Measurements from ENCODE around the gene NCOA7.
"Not testable (repeated sequence)": the region's sequence is repeated elsewhere in the genome, so short reads cannot be mapped to it uniquely, and the experiment has no call there.

NCOA7 gene

DNA sequence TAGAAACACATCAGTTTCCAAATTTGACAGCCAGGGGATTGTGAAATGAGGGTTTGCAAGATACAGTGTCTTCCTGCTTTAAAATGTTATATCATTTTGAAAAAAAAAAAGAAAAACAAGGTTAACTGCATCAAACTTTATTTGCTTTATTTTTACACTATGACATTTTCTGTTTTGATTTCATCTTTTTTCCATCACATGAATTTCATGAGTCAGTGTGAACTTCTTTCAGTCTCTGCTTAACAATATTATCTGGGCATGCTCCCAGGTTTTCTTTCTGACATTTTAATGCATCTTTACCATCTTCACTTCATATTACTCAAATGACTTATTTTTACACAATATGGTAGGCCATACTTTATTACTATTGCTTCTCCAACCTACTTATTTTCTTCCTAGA is 1.9 kb downstream of the NCOA7 start:
- no peak for DNase-seq (ENCODE audit: low read depth in 2 of 2)

DNA sequence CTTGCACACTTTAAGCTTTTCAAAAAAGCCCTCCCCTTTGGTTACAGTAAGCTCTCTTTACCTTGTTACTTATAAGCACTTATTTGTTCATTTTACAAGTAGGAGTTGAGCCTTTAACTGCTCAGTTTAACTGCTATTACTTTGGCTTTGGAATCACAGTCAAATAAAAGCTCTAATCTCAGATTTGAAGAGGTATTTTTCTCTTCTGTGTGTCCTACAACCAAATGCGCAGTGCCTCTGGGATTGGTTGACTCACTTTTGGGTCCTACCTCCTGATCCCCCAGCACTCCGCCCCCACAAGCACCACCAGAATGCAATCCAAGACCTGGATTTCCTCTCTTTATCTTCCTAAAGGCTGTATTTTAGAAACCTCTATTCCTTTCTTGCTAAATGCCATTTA is 2.5 kb downstream of the NCOA7 start:
- no peak for DNase-seq (ENCODE audit: low read depth in 2 of 2)

DNA sequence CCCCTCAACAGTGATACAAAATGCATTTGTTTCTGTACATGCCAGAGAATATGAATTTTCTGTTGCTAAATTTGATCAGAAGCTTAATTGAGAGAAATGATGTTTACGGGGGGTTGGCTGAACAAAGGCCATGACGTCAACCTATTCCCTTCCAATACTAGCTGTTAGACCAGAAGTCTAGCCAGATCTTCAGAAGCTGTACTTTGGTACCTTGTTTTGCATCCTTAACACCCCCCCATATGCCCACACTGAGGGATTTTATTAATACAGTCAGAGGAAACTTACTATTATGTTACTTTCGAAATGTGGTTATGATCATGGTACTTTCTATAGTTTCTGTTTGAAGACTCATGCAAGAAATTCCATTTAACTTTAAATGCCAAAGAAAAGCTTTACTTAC is 3.1 kb downstream of the NCOA7 start:
- DNase-seq (ENCODE audit: low read depth in 2 of 2), result no peak

GRCh38 chr6:125794342-125795137 is 3.8 kb downstream of the NCOA7 start:
- DNase-seq (ENCODE audit: low read depth in 2 of 2), result peak in 1 of 2 experiments; percentile 31

DNA sequence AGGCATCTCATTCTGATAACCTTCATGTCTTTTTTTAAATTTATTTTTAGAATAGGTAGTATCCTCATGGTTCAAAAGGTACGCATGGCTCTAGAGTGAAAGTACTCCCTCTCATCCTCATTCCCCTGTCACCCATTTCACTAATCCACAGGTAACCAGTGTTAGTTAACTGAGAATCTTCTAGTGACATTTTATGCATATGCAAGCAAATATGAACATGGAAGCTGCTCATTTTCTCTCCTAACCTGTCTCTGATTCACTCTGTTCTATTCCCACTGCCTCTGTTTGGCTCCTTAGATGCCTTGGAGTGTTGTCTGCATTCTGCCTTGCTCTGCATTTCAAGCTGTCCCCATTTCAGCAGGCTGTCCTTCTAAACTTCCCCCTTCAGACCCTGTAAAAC is 4.5 kb downstream of the NCOA7 start:
- DNase-seq (ENCODE audit: low read depth in 2 of 2), result no peak

- DNase-seq (ENCODE audit: low read depth in 2 of 2), result no peak
Measured at GRCh38 chr6:125797120-125797885, 6.5 kb downstream of the NCOA7 start.

GRCh38 chr6:125797886-125798444 is 7.2 kb downstream of the NCOA7 start:
- DNase-seq (ENCODE audit: low read depth in 2 of 2), result no peak

GRCh38 chr6:125798734-125799508 is 8.2 kb downstream of the NCOA7 start:
- no peak for DNase-seq (ENCODE audit: low read depth in 2 of 2)

- no peak for DNase-seq (ENCODE audit: low read depth in 2 of 2)
Measured at GRCh38 chr6:125802383-125802782, 11.6 kb downstream of the NCOA7 start.

DNA sequence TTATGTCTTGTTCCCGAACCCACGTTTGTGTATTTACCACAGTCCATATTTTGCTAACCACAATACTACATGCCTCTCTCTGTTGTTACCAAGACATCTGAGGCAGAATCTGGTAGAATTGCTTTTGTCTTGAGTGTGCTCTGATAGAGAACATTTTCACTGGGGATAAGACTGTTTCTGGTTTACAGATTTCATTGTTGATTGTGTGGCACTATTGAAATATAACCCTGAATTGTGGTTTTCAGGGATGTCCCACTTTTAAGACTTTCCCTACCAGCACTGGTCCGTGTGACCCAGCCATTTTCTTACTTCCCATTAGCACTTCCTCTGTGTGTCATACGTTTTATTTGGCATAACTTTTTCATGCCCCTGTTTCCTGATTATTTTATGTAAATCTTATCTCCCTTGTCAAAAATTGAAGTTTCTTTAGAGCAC is 12.2 kb downstream of the NCOA7 start:
- no peak for DNase-seq (ENCODE audit: low read depth in 2 of 2)

DNA sequence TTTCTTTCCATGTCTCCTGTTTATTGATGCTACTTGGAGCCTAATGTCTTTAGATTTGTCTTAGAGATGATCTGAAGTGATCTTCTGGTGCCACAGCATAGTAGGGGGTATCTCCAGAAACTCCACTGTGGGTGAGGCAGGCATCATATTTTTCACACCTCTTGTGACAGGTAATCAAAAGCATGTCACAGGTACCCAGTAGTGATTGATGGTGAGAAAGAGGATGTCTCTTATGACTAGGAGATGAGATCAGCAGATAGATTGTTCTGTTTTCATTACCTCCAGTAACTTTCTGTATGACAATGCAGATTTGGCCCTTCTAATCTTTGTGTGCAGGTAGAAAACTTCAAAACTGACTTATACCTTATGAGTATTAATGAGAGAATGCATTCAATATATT is 13.5 kb downstream of the NCOA7 start:
- DNase-seq (ENCODE audit: low read depth in 2 of 2), result no peak

GRCh38 chr6:125804866-125805425 is 14.2 kb downstream of the NCOA7 start:
- not testable (repeated sequence) for DNase-seq (ENCODE audit: low read depth in 2 of 2)

DNA sequence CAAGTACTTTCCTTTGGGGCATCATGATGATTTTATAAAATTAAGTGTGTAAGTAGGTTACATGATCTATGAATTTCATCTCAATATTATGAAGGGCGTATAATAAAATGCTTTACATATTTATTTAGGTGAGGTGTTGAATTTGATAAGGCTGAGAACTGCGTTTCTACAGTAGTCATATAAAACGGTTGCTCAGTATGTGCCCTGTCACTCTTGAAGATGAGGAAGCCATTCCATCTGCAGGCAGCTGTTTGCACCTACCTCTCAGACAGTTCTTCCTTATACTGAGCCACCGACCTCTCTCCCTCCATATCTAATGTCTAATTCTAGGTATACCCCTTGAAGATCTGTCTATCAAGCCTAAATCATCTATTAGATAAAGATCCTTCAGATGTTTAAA is 16.1 kb downstream of the NCOA7 start:
- DNase-seq (ENCODE audit: low read depth in 2 of 2), result no peak

- DNase-seq (ENCODE audit: low read depth in 2 of 2), result no peak
Measured at GRCh38 chr6:125807293-125807692, 16.5 kb downstream of the NCOA7 start.

DNA sequence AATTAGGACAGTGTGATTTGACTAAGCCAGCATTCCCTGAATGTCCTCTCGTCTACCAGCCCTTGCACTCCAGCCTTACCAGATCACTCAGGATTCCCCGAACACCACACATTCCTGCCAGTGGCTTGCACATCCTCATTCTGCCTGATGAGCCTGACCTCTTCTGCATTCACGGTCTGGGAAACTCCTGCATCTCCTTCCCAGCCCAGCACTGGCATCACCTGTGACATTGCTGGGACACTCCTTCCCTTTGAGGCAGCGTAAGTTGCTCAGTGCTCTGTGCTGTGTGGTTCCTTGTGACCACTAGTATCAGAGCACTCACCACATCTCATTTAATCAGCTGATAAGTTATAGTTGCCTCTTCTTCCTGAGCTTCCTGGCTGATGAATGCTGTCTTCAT is 17.3 kb downstream of the NCOA7 start:
- no peak for DNase-seq (ENCODE audit: low read depth in 2 of 2)

- no peak for DNase-seq (ENCODE audit: low read depth in 2 of 2)
Measured at GRCh38 chr6:125808591-125808990, 17.8 kb downstream of the NCOA7 start.

- no peak for DNase-seq (ENCODE audit: low read depth in 2 of 2)
Measured at GRCh38 chr6:125809570-125810170, 18.9 kb downstream of the NCOA7 start.

DNA sequence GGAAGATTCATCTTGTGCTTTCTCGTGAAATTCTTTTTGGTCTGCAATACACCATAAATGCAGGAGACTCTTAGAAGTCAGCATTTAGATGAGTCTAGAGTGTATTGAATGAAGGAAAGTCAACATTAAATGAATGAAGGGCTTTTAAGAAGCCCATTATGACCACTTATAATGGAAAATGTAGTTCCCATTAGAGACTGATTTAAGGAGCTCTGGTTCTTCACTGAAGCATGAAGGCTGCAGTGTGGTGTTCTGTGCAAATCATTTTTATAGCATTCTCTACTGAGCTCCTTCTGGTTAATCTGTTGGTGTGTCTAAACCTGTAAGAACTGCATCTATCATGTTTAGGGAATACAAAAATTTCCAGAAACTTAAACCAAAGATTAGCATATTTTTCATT is 19.7 kb downstream of the NCOA7 start:
- no peak for DNase-seq (ENCODE audit: low read depth in 2 of 2)

DNA sequence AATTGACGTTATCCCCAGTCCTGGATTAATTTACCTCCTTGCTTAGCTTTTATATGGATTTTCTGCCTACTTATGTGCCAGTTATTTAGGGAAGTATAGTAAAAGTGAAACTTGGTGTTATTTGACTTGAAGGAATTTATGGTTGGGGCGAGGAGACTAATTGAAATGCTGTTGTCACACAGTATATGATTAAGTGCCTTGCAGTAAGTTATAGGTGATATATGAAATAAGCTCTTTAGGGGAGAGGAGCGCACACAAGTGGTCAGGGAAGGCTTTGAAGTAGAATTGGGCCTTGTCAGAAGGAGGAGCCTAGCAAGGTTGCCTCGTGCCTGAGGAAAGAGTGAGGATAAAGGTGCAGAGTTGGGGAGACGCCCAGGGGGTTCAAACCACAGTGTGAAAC is 20.5 kb downstream of the NCOA7 start:
- no peak for DNase-seq (ENCODE audit: low read depth in 2 of 2)

DNA sequence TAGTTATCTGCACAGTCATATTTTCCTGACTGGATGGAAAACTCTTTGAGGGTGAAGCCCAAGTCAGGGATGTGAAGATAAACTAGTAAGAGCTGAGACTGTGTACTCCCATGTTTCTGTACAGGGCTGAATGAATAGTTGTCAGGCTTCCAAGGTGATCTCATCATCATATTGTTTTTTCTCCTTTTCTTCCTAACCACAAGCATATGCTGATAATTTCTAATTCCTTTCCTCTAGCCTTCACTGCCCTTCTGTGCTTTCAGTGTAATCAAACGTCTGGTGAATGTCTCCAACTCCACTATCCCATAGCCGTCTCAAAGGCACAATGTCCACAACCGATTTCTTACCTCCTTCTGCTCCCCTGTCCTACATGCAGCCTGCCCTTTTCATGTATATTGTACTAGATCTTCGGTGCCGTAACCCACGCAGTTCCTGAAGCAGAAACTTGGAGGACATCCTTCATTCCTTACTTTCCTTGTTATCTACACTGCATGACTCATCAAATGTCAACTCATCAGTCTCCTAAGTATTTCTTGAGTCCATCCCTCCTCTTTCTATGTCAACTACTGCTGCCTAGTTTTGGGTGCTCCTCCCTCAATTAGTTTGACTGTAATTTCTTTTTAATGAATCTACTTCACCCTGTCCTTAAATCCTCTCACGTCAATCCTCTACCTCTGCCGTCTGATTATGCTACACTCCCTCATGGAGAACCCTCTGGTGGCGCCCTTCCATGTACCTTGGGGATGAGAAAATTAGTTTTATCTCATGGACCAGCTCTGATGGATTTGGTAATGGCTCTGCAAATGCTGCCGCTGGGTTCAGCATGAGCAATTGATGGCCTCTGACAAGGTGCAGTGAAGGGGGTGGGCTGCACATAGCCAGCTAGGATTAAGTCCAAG is 21.9 kb downstream of the NCOA7 start:
- peak; percentile 90 to 91 for DNase-seq (ENCODE audit: low read depth in 2 of 2)

Data from fibroblast of skin of left quadriceps (primary cell).